Measurements from ENCODE around the gene IL3.
A peak's percentile ranks its signal among the peaks of the same experiment; 100 is the strongest.

Gene IL3

DNA sequence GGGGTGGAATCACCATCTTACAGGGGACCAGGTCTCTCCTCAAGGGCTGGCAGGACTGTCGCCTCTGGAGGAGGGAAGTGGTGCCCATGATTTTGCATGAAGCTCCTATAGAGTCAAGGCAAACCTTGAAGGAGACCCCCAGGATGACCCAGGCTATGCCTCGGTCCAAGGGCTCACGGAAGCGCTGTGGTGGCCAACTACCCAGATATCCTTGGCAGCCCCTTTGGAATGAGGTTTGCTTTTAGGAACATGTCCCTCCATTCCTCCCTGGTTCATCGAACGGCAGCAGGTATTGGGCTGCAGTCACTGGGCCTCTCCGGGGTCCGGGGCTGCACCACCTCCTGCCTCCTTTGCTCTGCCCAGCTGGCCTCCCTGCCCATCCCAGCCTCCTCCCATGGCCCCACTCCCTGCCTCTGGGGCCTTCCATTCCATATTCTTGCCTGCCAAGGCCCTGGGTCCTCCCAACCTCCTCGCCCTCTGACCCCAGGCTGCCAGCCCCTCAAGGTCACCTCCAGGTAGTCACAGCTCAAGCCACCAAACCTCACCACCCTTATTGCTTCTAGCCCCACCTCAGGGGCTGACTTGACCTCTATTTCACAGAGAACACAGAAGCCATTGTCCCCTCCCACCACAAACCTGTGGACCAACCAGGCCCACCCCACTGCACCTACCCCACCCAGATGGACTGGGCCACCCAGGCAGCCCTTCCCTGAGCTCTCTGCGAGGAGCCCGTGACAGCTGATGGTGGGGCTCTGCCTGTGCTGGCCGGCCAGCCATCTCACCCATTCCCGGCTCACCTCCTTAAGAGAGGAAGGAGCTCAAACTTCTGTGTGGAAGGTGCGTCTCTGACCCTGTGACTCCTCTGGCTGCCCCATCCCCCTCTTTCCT, 3.6 kb upstream of the IL3 start:
- DNase-seq (ENCODE audit: low spot score) = no peak

GRCh38 chr5:132057498-132058255, 2.8 kb upstream of the IL3 start:
- DNase-seq (ENCODE audit: low spot score) = no peak

GRCh38 chr5:132058646-132059042, 1.8 kb upstream of the IL3 start:
- no peak for DNase-seq (ENCODE audit: low spot score)

GRCh38 chr5:132059043-132059695, 1.3 kb upstream of the IL3 start:
- DNase-seq (ENCODE audit: low spot score) = no peak

GRCh38 chr5:132059696-132060500, 557 bp upstream of the IL3 start:
- no peak for DNase-seq (ENCODE audit: low spot score)

- DNase-seq (ENCODE audit: low spot score) = peak; percentile 65
Observed at GRCh38 chr5:132063090-132063911, 2.8 kb downstream of the IL3 start.

DNA sequence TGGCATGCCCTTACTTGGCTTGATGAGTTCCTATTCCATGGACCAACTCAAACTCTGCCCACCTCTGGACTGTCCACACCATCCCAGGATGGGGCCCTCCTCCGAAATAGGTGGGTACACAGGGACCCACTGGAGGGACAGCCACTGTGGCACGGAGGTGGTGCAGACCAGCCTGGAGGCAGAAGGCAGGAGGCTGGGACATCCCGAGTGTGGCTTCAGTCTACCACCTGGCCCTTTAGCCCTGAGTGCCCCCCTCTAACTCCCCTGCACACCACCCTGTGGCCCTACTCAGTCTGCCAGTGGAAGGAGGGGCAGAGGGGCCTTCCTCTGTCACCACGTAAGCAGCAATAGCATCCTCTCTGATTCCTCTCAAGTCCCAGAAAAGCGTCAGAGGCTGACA, 3.7 kb downstream of the IL3 start:
- no peak for DNase-seq (ENCODE audit: low spot score)

GRCh38 chr5:132064738-132065331, 4.4 kb downstream of the IL3 start:
- peak; percentile 72 for DNase-seq (ENCODE audit: low spot score)

- peak; percentile 38 for DNase-seq (ENCODE audit: low spot score)
Observed at GRCh38 chr5:132065351-132065937, 5.0 kb downstream of the IL3 start.

- no peak for DNase-seq (ENCODE audit: low spot score)
Observed at GRCh38 chr5:132065951-132066701, 5.7 kb downstream of the IL3 start.

DNA sequence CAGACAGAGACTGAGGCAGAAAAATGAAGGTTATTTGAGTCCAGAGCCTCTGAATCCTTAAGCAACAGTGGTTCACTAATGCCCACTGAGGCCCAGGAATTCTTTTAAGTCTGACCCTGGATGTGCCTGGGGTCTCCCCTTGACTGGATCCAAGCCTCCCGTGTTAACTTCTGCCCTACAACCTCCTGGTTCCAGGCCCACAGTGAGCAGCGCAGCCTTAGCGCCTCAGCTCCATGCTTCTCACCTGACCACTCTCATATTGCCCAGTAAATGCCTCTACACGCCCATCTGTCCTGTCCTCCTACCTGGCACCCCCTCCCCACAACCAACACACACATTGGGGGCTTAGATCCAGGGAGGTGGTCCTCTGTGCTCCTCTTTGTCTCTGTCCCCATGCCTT, 6.4 kb downstream of the IL3 start:
- no peak for DNase-seq (ENCODE audit: low spot score)

- DNase-seq (ENCODE audit: low spot score) = no peak
Observed at GRCh38 chr5:132067451-132067850, 7.0 kb downstream of the IL3 start.

GRCh38 chr5:132067941-132068808, 7.7 kb downstream of the IL3 start:
- no peak for DNase-seq (ENCODE audit: low spot score)

- DNase-seq (ENCODE audit: low spot score) = peak; percentile 29
Observed at GRCh38 chr5:132069561-132069960, 9.1 kb downstream of the IL3 start.

GRCh38 chr5:132069994-132070393, 9.5 kb downstream of the IL3 start:
- no peak for DNase-seq (ENCODE audit: low spot score)

DNA sequence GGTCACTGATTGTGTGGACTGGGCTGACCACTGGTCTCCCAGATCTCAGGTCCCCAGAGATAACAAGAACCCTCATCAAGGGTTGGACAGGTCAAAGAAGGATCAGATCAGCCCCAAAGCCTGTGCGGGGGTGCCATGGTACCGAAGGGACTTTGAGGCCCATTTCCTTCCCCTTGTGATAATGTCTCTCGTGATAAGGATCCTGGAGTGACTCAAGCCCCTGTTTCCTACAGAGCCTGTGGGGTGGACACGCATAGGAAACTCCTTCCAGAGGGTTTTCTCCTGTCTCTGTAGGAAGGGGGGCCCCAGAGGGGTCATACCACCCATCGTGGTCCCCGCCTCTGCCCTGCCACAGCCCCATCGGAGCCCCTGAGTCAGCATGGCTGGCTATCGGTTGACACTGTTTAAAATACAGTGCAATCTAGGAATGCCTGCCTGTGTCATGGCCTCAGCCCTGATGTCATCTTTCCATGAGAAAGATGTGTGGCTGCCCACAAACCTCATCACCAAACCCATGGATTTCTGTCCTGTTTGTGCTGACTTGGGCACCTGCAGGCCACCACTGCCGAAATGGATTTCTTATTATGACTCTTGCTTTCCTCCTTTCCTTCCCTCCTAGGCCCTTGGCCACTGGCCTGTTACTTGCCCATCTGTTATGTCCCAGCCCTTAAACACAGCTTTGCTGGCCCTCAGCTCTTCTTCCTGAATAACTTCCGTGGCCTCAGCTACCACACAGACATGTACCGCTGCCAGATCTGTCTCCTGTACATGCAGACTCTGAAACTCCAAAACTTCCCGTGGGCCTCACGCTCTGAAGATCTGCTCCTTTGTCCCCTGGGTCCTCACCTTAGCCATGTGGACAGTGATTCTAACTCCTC, 10.2 kb downstream of the IL3 start:
- DNase-seq (ENCODE audit: low spot score) = peak; percentile 35

GRCh38 chr5:132071338-132071707, 10.9 kb downstream of the IL3 start:
- DNase-seq (ENCODE audit: low spot score) = no peak

DNA sequence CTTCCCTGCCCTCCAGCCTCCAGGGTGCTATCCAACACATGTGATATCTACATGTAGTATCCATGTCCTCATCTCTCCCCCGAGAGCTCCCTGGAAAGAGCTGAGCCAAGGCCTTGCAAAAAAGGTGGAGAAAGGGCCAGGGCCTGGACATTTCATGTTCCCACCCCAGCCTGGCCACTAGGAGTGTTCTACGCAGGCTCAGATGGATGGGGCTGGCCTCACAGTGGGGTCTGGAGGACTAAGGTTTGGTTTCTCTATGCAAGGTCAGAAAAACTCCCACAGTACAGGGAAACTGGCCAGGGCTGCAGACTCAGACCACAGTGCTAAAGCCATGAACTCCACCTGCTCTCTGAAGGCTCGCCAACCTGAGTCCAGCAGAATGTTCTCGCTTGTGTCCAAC, 11.6 kb downstream of the IL3 start:
- DNase-seq (ENCODE audit: low spot score) = no peak

Measured in Ammon's horn (tissue), 1 donor.